ENCODE results near the gene ADAM33. TPM values are rescaled to one million over a fixed set of nuclear protein-coding genes. Genes with fewer than 3 reads are reported as not detected.

ADAM33 gene
- not detected in 2 replicates for total RNA-seq

DNA sequence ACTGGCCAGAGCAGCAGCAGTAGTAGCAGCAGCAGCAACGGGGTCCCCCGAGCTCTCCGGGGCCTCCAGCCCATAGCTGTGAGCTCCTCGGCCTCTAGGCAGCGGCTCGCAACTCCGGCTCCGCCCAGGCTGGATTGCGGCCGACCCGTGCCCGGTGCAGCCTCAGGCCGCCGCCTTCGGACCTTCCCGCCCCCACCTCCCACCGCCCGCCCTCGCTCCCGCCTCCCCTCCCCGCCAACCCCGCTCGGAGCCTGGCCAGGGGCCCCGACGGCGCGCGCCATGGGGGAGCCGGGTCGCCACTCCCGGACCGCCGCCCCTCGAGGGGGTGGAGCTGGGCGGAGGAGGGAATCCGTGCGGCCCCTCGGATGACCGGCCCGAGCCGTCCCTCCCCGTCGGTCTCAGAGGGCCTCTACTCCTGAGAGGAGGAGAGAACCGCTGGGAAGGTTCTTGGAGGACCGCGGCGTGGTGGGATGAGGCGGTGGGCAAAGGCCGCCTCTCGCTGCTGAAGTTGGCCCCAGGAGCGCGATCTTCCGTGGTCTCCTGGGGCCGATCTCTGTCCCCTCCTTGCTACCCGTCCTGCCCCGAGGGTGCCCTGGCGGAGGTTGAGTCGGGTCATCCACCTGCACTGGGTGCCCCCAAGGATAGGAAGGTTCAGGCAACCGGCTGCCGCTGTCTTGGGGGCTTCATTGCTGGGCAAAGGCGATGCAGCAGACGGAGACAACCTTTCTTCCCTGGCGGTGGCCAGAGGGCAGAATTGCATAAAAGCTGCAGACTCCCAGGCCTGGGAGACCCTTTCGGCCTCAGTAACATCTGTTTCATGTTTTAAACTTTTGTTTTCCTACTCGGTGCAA lies at the start of gene ADAM33:
Gene ADAM33 (minus strand): TSS at position 80 of the 851 bp plus-strand sequence. CDS start 6 bp downstream, at position 74.
- DNase-seq (ENCODE audit: low spot score) = no peak
- Mint-ChIP-seq H3K4me1 (ENCODE audit: low read depth) (no peaks in the 10 kb centered on the region), H3K36me3 (ENCODE audit: low read depth) (no peaks in the 10 kb centered on the region), H3K9me3 (no peaks in the 10 kb centered on the region), H3K4me3 (ENCODE audit: low read depth) (no peak within 1 kb of the TSS), H3K27ac (no peak within 1 kb of the TSS), H3K27me3 (ENCODE audit: low read depth) (peaks cover 49% of the 10 kb centered on the region)
- intact Hi-C loops (cut with micrococcal nuclease) = no loop called here

GRCh38 chr20:3730803-3731672 lies 49.2 kb upstream of the ADAM33 start:
- DNase-seq (ENCODE audit: low spot score) = no peak
- Mint-ChIP-seq H3K4me3 (ENCODE audit: low read depth) (no peak overlapping the region), H3K4me1 (ENCODE audit: low read depth) (no peaks in the 10 kb centered on the region), H3K36me3 (ENCODE audit: low read depth) (no peaks in the 10 kb centered on the region), H3K27ac (no peak overlapping the region), H3K27me3 (ENCODE audit: low read depth) (peaks cover 46% of the 10 kb centered on the region), H3K9me3 (no peaks in the 10 kb centered on the region)
- intact Hi-C loops (cut with micrococcal nuclease) = no loop called here

DNA sequence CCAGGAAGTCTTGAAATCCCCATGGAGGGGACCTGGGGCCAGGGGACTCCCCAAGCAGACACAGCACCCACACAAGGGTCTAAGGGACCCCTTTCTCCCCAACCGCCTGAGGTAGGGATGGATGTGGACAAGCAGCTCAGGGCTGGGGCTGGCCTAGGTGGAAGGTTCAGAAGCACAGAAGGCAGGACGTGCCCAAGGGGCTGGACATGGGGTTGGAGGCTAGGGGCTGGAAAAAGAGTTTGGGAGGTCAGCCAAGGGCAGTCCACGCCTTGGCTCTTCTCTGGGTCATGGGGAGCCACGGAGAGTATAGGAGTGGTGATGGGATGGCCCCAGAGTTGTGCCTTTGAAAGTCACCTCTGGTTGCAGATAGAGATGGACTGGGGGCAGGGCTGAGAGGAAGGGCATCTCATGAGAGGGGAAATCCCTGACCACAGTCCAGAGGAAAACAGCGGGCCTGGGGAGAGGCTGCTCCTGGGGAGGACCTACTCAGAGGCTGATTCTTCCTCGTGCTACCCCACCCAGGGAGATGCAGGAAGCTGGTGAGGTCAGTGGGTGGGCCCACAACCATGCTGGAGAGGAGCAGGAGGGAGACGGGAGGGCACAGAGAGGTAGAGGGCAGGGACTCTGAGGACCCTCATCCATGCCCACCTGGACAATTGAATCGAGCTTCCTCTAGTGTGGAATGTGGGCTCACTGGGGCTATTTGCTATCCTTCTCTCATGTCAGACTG lies 48.2 kb upstream of the ADAM33 start:
- no peak for DNase-seq (ENCODE audit: low spot score)
- Mint-ChIP-seq H3K27me3 (ENCODE audit: low read depth) (peaks cover 44% of the 10 kb centered on the region), H3K9me3 (no peaks in the 10 kb centered on the region), H3K4me3 (ENCODE audit: low read depth) (no peak overlapping the region), H3K4me1 (ENCODE audit: low read depth) (no peaks in the 10 kb centered on the region), H3K36me3 (ENCODE audit: low read depth) (no peaks in the 10 kb centered on the region), H3K27ac (no peak overlapping the region)
- intact Hi-C loops (cut with micrococcal nuclease) = no loop called here

DNA sequence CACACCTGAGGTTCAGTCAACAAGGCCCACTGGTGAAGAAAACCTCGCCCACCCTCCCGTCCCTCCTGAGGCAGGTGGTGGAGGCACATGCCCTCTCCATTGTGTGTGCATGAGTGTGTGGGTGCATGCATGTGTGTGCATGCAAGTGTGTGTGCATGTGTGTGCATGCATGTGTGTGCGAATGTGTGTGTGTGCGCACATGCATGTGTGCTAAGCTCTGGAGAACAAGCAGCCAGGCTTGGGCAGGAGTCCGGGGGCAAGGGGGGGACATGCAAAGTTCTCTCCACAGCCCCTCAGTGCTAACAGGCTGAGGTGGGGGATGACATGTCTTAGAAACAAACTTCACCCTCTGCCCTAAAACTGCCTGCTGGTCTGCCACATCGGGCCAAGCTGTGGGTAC lies 47.6 kb upstream of the ADAM33 start:
- H3K27ac Mint-ChIP-seq = no peak overlapping the region
- H3K36me3 Mint-ChIP-seq (ENCODE audit: low read depth) = no peaks in the 10 kb centered on the region
- DNase-seq (ENCODE audit: low spot score) = no peak
- H3K4me1 Mint-ChIP-seq (ENCODE audit: low read depth) = no peaks in the 10 kb centered on the region
- peaks cover 42% of the 10 kb centered on the region for H3K27me3 Mint-ChIP-seq (ENCODE audit: low read depth)
- H3K4me3 Mint-ChIP-seq (ENCODE audit: low read depth) = no peak overlapping the region
- H3K9me3 Mint-ChIP-seq = no peaks in the 10 kb centered on the region
- intact Hi-C loops (cut with micrococcal nuclease) = no loop called here

- DNase-seq (ENCODE audit: low spot score) = no peak
- Mint-ChIP-seq H3K4me1 (ENCODE audit: low read depth) (no peaks in the 10 kb centered on the region), H3K27ac (no peak overlapping the region), H3K4me3 (ENCODE audit: low read depth) (no peak overlapping the region), H3K27me3 (ENCODE audit: low read depth) (peaks cover 42% of the 10 kb centered on the region), H3K9me3 (no peaks in the 10 kb centered on the region), H3K36me3 (ENCODE audit: low read depth) (no peaks in the 10 kb centered on the region)
- intact Hi-C loops (cut with micrococcal nuclease) = no loop called here
Observed at GRCh38 chr20:3728876-3729275, 47.1 kb upstream of the ADAM33 start.

DNA sequence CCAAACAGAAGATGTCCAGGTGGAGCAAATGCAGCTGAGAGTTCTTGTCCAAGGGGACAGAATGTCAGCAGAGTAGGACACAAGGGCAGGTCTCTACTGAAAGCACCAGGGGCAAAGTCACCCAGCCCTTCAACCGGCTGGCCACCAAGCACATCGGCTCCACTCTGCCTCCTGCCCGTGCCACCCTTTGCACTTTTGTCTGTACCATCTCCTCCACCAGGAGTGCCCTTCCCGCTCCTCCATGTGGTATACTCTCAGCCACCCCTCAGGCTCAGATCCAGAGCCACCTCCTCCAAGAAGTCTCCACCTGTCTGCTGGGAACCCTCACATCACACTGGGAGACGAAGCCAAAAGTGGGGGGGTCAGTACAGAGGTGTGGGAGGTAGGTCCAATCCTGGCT lies 46.5 kb upstream of the ADAM33 start:
- Mint-ChIP-seq H3K27ac (no peak overlapping the region), H3K27me3 (ENCODE audit: low read depth) (peaks cover 39% of the 10 kb centered on the region), H3K4me3 (ENCODE audit: low read depth) (no peak overlapping the region), H3K36me3 (ENCODE audit: low read depth) (no peaks in the 10 kb centered on the region), H3K9me3 (no peaks in the 10 kb centered on the region), H3K4me1 (ENCODE audit: low read depth) (no peaks in the 10 kb centered on the region)
- no peak for DNase-seq (ENCODE audit: low spot score)
- intact Hi-C loops (cut with micrococcal nuclease) = no loop called here

- Mint-ChIP-seq H3K9me3 (no peaks in the 10 kb centered on the region), H3K36me3 (ENCODE audit: low read depth) (no peaks in the 10 kb centered on the region), H3K4me3 (ENCODE audit: low read depth) (no peak overlapping the region), H3K27me3 (ENCODE audit: low read depth) (peaks cover 31% of the 10 kb centered on the region), H3K27ac (no peak overlapping the region), H3K4me1 (ENCODE audit: low read depth) (no peaks in the 10 kb centered on the region)
- DNase-seq (ENCODE audit: low spot score) = no peak
- intact Hi-C loops (cut with micrococcal nuclease) = no loop called here
Observed at GRCh38 chr20:3727401-3728021, 45.7 kb upstream of the ADAM33 start.

DNA sequence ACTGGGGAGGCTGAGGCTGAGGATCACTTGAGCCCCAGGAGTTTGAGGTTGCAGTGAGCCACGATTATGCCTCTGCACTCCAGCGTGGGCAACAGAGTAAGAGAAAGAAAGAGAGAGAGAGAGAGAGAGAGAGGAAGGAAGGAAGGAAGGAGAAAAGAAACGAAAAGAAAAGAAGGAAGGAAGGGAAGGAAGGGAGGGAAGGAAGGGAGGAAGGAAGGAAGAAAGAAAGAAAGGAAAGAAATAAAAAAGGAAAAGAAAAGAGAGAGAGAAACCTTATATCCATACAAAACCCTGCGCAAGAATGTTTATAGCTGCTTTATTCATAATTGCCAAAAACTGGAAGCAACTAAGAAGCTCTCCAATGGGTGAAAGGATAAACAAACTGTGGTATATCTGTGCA lies 42.5 kb upstream of the ADAM33 start:
- no peaks in the 10 kb centered on the region for H3K36me3 Mint-ChIP-seq (ENCODE audit: low read depth)
- no peak overlapping the region for H3K4me3 Mint-ChIP-seq (ENCODE audit: low read depth)
- intact Hi-C loops (cut with micrococcal nuclease) = no loop called here
- no peak for DNase-seq (ENCODE audit: low spot score)
- peaks cover 7% of the 10 kb centered on the region for H3K4me1 Mint-ChIP-seq (ENCODE audit: low read depth)
- no peaks in the 10 kb centered on the region for H3K9me3 Mint-ChIP-seq
- peaks cover 27% of the 10 kb centered on the region for H3K27me3 Mint-ChIP-seq (ENCODE audit: low read depth)
- H3K27ac Mint-ChIP-seq = no peak overlapping the region

- peaks cover 7% of the 10 kb centered on the region for H3K4me1 Mint-ChIP-seq (ENCODE audit: low read depth)
- DNase-seq (ENCODE audit: low spot score) = no peak
- peaks cover 25% of the 10 kb centered on the region for H3K27me3 Mint-ChIP-seq (ENCODE audit: low read depth)
- H3K9me3 Mint-ChIP-seq = no peaks in the 10 kb centered on the region
- H3K4me3 Mint-ChIP-seq (ENCODE audit: low read depth) = no peak overlapping the region
- H3K36me3 Mint-ChIP-seq (ENCODE audit: low read depth) = no peaks in the 10 kb centered on the region
- intact Hi-C loops (cut with micrococcal nuclease) = no loop called here
- no peak overlapping the region for H3K27ac Mint-ChIP-seq
Observed at GRCh38 chr20:3723284-3723683, 41.5 kb upstream of the ADAM33 start.

DNA sequence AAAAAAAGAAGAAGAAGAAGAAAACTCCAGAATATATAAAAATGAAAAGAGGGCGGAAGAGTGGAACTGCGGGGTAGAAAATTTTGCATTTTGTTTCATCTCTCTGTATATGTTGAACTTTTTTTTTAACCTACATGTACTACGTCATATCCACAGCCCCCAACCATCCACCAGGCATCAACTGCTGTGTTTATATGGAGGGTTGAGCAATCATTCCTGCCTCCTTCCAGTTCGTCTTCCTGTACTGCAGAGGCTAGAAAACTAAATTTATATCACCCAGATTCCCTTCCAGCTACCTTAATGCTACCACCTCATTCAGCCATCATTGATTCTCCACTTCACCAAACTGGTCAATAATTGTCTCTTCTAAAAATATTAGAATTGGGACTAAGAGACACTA lies 40.1 kb upstream of the ADAM33 start:
- intact Hi-C loops (cut with micrococcal nuclease) = no loop called here
- H3K4me3 Mint-ChIP-seq (ENCODE audit: low read depth) = no peak overlapping the region
- no peak overlapping the region for H3K27ac Mint-ChIP-seq
- DNase-seq (ENCODE audit: low spot score) = no peak
- H3K36me3 Mint-ChIP-seq (ENCODE audit: low read depth) = no peaks in the 10 kb centered on the region
- H3K27me3 Mint-ChIP-seq (ENCODE audit: low read depth) = peaks cover 16% of the 10 kb centered on the region
- no peaks in the 10 kb centered on the region for H3K9me3 Mint-ChIP-seq
- H3K4me1 Mint-ChIP-seq (ENCODE audit: low read depth) = peaks cover 7% of the 10 kb centered on the region

- no peak for DNase-seq (ENCODE audit: low spot score)
- Mint-ChIP-seq H3K4me3 (ENCODE audit: low read depth) (no peak overlapping the region), H3K9me3 (no peaks in the 10 kb centered on the region), H3K27ac (no peak overlapping the region), H3K36me3 (ENCODE audit: low read depth) (no peaks in the 10 kb centered on the region), H3K4me1 (ENCODE audit: low read depth) (peaks cover 7% of the 10 kb centered on the region), H3K27me3 (ENCODE audit: low read depth) (peaks cover 15% of the 10 kb centered on the region)
- intact Hi-C loops (cut with micrococcal nuclease) = no loop called here
Observed at GRCh38 chr20:3720626-3721025, 38.8 kb upstream of the ADAM33 start.

DNA sequence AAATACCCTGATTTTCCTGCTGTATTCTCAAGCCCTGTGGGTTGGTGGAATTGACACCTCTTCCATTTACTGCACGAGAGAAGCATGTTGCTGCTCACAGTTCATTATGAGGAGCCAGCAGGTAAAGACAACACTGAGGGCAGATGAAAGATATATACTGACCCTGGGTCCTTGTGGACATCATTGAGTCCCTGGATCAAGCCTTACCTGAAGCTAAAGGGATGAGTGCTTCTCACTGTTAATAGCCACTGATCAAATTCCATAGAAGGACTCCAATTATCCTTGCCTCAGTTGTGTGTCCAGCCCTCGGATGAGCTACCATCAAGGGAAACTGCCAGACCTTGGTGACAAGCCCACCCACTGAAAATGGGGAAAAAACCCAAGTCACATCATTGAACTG lies 38.3 kb upstream of the ADAM33 start:
- DNase-seq (ENCODE audit: low spot score) = no peak
- Mint-ChIP-seq H3K4me1 (ENCODE audit: low read depth) (peaks cover 7% of the 10 kb centered on the region), H3K36me3 (ENCODE audit: low read depth) (no peaks in the 10 kb centered on the region), H3K9me3 (no peaks in the 10 kb centered on the region), H3K4me3 (ENCODE audit: low read depth) (no peak overlapping the region), H3K27me3 (ENCODE audit: low read depth) (peaks cover 15% of the 10 kb centered on the region), H3K27ac (no peak overlapping the region)
- intact Hi-C loops (cut with micrococcal nuclease) = no loop called here

Data from activated T-helper 2 cell treated with anti-CD3 and anti-CD28 coated beads, Interferon-gamma antibody, Interleukin-2, Interleukin-4, amounts not matched to agents 10 μg/mL and 5 μg/mL and 100 μg/mL, durations not matched to agents 14 hours and 24 hours and 36 hours (primary cell).